ENCODE measurements around the gene F13A1.

Gene F13A1

GRCh38 chr6:6284221-6284966 is 36.1 kb downstream of the F13A1 start:
- TF ChIP-seq CTCF (IDR thresholded peaks at IDR 0.05), result no peak
- Histone ChIP-seq H3K36me3 (no peaks in the 10 kb centered on the region), H3K27me3 (no peaks in the 10 kb centered on the region), H3K9me3 (no peaks in the 10 kb centered on the region), H3K4me1 (no peaks in the 10 kb centered on the region), H3K4me3 (no peak overlapping the region), H3K27ac (no peak overlapping the region)
- no peak for DNase-seq
- intact Hi-C loops (cut with DNase I; ENCODE audit: low total_unique reads), result no loop called here

GRCh38 chr6:6283746-6284145 is 36.7 kb downstream of the F13A1 start:
- intact Hi-C loops (cut with DNase I; ENCODE audit: low total_unique reads), result no loop called here
- TF ChIP-seq CTCF (IDR thresholded peaks at IDR 0.05), result no peak
- H3K27ac ChIP-seq, result no peak overlapping the region
- DNase-seq, result no peak
- H3K27me3 ChIP-seq, result no peaks in the 10 kb centered on the region
- no peaks in the 10 kb centered on the region for H3K36me3 ChIP-seq
- H3K4me3 ChIP-seq, result no peak overlapping the region
- H3K9me3 ChIP-seq, result no peaks in the 10 kb centered on the region
- H3K4me1 ChIP-seq, result no peaks in the 10 kb centered on the region

- intact Hi-C loops (cut with DNase I; ENCODE audit: low total_unique reads), result no loop called here
- DNase-seq, result no peak
- Histone ChIP-seq H3K4me3 (no peak overlapping the region), H3K27ac (no peak overlapping the region), H3K36me3 (no peaks in the 10 kb centered on the region), H3K4me1 (no peaks in the 10 kb centered on the region), H3K9me3 (no peaks in the 10 kb centered on the region), H3K27me3 (no peaks in the 10 kb centered on the region)
- TF ChIP-seq CTCF (IDR thresholded peaks at IDR 0.05), result no peak
These were observed 37.7 kb downstream of the F13A1 start for GRCh38 chr6:6282716-6283115.

- no peaks in the 10 kb centered on the region for H3K36me3 ChIP-seq
- no peak overlapping the region for H3K4me3 ChIP-seq
- TF ChIP-seq CTCF (IDR thresholded peaks at IDR 0.05), result no peak
- no peaks in the 10 kb centered on the region for H3K4me1 ChIP-seq
- H3K27me3 ChIP-seq, result peaks cover 0 to 3% of the 10 kb centered on the region in 2 donors
- DNase-seq, result no peak
- no peak overlapping the region for H3K27ac ChIP-seq
- H3K9me3 ChIP-seq, result no peaks in the 10 kb centered on the region
- intact Hi-C loops (cut with DNase I; ENCODE audit: low total_unique reads), result no loop called here
These were observed 43.0 kb downstream of the F13A1 start for GRCh38 chr6:6277413-6277812.

GRCh38 chr6:6270948-6271535 is 49.4 kb downstream of the F13A1 start:
- no peak for TF ChIP-seq CTCF (IDR thresholded peaks at IDR 0.05)
- no peaks in the 10 kb centered on the region for H3K4me1 ChIP-seq
- no peak overlapping the region for H3K4me3 ChIP-seq
- intact Hi-C loops (cut with DNase I; ENCODE audit: low total_unique reads), result no loop called here
- no peak overlapping the region for H3K27ac ChIP-seq
- H3K27me3 ChIP-seq, result peaks cover 0 to 7% of the 10 kb centered on the region in 2 donors
- H3K36me3 ChIP-seq, result no peaks in the 10 kb centered on the region
- no peak for DNase-seq
- H3K9me3 ChIP-seq, result no peaks in the 10 kb centered on the region

Measured in tibial artery (tissue), 4 donors.